Duodenal mucosa (tissue), 2 donors: ENCODE results near the gene PATE1.

Experiments
- H3K27ac ChIP-seq: one replicate; pipeline ENCODE4 v1.7.0; 2013; ENCODE audit warnings: low read depth, low read length
- H3K27me3 ChIP-seq, 2 donors: one replicate each; pipeline ENCODE4 v1.7.0; 2013; ENCODE audit warnings: low read length in 2 of 2, control low read depth in 1 of 2; ENCODE audit not compliant: insufficient read depth in 2 of 2, control insufficient read depth in 1 of 2
- H3K36me3 ChIP-seq, 2 donors: one replicate each; pipeline ENCODE4 v1.7.0; 2013; ENCODE audit warnings: low read length in 2 of 2, control low read depth in 1 of 2; ENCODE audit not compliant: insufficient read depth in 2 of 2, control insufficient read depth in 1 of 2
- H3K4me1 ChIP-seq, 2 donors: one replicate each; pipeline ENCODE4 v1.7.0; 2013; ENCODE audit warnings: low read length in 2 of 2, control low read depth in 1 of 2; ENCODE audit not compliant: insufficient read depth in 2 of 2, control insufficient read depth in 1 of 2
- H3K4me3 ChIP-seq, 2 donors: one replicate each; pipeline ENCODE4 v1.7.0; 2013; ENCODE audit warnings: low read length in 2 of 2, low read depth in 1 of 2
- H3K9ac ChIP-seq, 2 donors: one replicate each; pipeline ENCODE4 v1.7.0; 2013; ENCODE audit warnings: low read length in 2 of 2, low read depth in 1 of 2
- H3K9me3 ChIP-seq, 2 donors: one replicate each; pipeline ENCODE4 v1.7.0; 2013; ENCODE audit warnings: low read length in 2 of 2, control low read depth in 1 of 2; ENCODE audit not compliant: control insufficient read depth in 1 of 2

PATE1 gene

GRCh38 chr11:125756050-125756449 lies 10.0 kb downstream of the PATE1 start:
- no peaks in the 10 kb centered on the region for H3K4me1 ChIP-seq
- H3K27ac ChIP-seq = no peak overlapping the region

GRCh38 chr11:125762445-125762844 lies 16.4 kb downstream of the PATE1 start:
- H3K27me3 ChIP-seq = peaks cover 0 to 4% of the 10 kb centered on the region in 2 donors
- no peaks in the 10 kb centered on the region for H3K36me3 ChIP-seq
- no peaks in the 10 kb centered on the region for H3K4me1 ChIP-seq
- H3K4me3 ChIP-seq = no peak overlapping the region
- no peak overlapping the region for H3K9ac ChIP-seq
- no peak overlapping the region for H3K27ac ChIP-seq
- no peaks in the 10 kb centered on the region for H3K9me3 ChIP-seq

More at GRCh38 chr11:125756050-125756449, 10.0 kb downstream of the PATE1 start:
- Histone ChIP-seq H3K9me3 (no peaks in the 10 kb centered on the region), H3K27me3 (no peaks in the 10 kb centered on the region), H3K4me3 (no peak overlapping the region), H3K9ac (no peak overlapping the region), H3K36me3 (no peaks in the 10 kb centered on the region)

DNA sequence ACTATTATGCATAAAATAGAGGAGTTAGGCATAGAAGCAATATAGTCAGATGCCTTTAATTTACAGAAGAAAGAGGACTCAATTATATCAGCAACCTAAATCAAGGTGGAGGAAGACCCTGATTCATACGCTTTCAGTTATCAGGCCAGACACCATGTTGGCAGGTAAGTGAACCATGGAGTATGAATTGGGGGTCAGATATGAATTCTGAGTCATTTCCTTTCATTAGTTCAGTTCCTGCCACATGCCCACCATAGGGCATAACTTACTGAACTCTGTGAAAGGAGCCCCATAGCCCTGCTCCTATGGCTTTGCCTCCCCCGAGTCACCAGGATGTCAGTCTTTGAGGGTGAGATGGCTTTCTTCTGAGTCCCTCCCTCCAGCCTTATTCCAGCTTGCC lies 17.4 kb downstream of the PATE1 start:
- Histone ChIP-seq H3K27ac (no peak overlapping the region), H3K27me3 (peaks cover 0 to 4% of the 10 kb centered on the region in 2 donors), H3K4me1 (no peaks in the 10 kb centered on the region), H3K9me3 (no peaks in the 10 kb centered on the region), H3K4me3 (no peak overlapping the region), H3K9ac (no peak overlapping the region), H3K36me3 (no peaks in the 10 kb centered on the region)

- H3K4me3 ChIP-seq = no peak overlapping the region
- H3K27ac ChIP-seq = no peak overlapping the region
Observed at GRCh38 chr11:125766251-125766650, 20.2 kb downstream of the PATE1 start.

DNA sequence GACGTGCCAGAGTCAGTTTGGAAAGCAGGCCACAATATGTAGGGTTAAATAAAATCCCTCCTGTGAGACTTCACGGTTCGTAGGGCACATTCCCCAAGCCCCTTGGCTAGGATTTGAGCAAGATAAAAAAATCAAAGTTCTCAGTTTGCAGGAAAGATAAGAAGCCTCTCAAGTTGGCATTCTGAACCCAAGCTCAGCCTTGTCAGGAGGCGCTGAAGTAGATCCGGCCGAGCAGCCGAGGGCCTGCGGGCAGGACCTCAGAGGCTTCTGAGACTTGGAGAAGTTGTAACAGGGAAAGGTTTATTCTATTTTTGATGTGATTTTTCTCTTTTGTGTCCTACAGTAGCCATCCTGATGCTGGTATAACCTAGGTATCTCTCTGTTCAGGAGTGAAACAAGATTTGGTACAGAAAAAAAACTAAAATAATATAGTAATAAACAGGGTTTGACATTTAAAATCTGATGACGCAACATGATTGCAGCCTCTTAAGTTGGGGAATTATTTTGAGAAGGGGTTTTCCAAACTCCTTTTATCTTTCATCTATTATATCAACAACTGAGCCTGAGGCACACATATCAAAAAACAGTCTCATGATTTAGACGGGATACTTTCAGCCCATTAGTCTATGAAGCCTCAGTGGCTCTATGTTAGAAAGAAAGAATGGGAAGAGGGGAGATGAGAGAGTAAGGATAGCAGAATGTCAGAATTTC lies 22.4 kb downstream of the PATE1 start:
- no peak overlapping the region for H3K9ac ChIP-seq
- H3K9me3 ChIP-seq = no peaks in the 10 kb centered on the region
- H3K36me3 ChIP-seq = no peaks in the 10 kb centered on the region
- no peak overlapping the region for H3K27ac ChIP-seq
- peaks cover 0 to 4% of the 10 kb centered on the region in 2 donors for H3K27me3 ChIP-seq
- no peak overlapping the region for H3K4me3 ChIP-seq
- no peaks in the 10 kb centered on the region for H3K4me1 ChIP-seq

More at GRCh38 chr11:125766251-125766650, 20.2 kb downstream of the PATE1 start:
- Histone ChIP-seq H3K4me1 (no peaks in the 10 kb centered on the region), H3K27me3 (peaks cover 0 to 4% of the 10 kb centered on the region in 2 donors), H3K36me3 (no peaks in the 10 kb centered on the region), H3K9me3 (no peaks in the 10 kb centered on the region), H3K9ac (no peak overlapping the region)

- H3K9ac ChIP-seq = no peak overlapping the region
- H3K4me1 ChIP-seq = no peaks in the 10 kb centered on the region
- no peaks in the 10 kb centered on the region for H3K9me3 ChIP-seq
Observed at GRCh38 chr11:125770583-125770982, 24.5 kb downstream of the PATE1 start.

DNA sequence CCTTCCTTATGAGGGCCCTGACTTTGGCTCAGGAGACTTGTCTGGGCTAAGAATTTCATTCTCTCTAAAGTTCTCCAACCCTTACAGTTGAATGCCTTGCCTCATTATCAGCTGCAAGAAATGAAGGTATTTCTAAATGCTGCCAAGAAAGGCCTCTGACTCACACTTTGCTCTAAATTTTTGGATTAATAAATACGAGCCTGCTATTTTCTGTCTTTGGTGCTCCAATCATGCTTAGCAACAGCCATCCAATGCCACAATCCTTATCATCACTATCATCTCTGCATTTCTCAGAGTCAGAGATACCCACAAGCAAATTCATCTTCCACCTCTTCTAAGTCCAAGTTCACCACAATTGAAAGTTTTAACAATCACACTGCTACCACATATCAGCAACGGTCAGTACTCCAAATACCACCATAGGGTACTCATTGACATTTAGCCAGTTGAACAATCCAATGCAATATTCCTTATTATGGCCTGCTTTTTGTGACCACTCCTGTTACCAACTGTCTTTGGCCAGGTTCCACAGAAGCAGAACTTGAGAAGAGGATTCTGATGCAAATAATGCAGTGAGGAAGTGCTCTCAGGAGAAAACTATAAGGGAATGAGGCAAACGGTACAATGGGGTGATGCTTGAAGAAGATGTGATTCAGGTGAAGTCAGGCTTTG lies 26.9 kb downstream of the PATE1 start:
- H3K9ac ChIP-seq = no peak overlapping the region
- H3K4me3 ChIP-seq = no peak overlapping the region
- H3K27me3 ChIP-seq = no peaks in the 10 kb centered on the region
- H3K27ac ChIP-seq = no peak overlapping the region
- no peaks in the 10 kb centered on the region for H3K36me3 ChIP-seq
- H3K4me1 ChIP-seq = no peaks in the 10 kb centered on the region
- H3K9me3 ChIP-seq = no peaks in the 10 kb centered on the region

More at GRCh38 chr11:125770583-125770982, 24.5 kb downstream of the PATE1 start:
- Histone ChIP-seq H3K4me3 (no peak overlapping the region), H3K27ac (no peak overlapping the region), H3K36me3 (no peaks in the 10 kb centered on the region), H3K27me3 (no peaks in the 10 kb centered on the region)

DNA sequence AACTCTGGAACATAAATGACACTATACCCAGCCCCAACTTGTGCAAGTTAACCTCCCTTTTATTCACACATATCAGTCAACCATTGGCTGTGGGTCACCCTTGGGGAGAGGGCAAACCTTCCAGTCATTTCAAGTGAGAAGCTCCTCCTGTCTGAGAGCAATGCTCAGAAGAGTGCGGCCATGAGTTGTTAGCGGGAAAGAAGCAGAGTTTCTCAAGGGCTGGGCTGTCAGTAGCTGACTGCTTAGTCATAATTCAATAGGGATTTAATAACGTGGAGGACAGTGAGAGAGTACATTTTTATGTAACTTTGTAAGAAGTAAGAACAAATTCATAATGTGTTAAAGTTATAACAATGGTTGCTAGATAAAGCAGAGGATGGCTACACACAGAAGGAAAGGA lies 27.4 kb downstream of the PATE1 start:
- H3K9ac ChIP-seq = no peak overlapping the region
- H3K27me3 ChIP-seq = no peaks in the 10 kb centered on the region
- H3K27ac ChIP-seq = no peak overlapping the region

DNA sequence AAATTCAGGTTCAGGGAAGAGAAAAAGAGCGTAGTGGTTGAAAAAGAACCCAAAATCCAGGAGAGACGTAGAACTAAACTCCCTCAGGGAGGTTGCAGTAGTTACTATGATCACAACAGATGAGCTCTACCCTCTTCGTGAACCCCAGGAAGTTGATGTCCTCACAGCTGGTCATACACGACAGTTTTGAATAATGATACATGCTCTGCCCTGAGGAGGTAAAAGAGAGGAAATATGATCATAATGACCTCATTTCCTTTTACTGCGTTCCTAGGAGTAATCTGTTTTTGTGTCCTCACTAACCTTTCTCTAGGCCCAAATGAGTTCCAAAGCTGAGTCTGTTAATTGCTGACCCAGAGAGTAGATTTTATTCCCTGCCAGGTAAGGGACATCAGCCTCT lies 31.2 kb downstream of the PATE1 start:
- no peaks in the 10 kb centered on the region for H3K9me3 ChIP-seq
- no peaks in the 10 kb centered on the region for H3K36me3 ChIP-seq
- H3K4me1 ChIP-seq = no peaks in the 10 kb centered on the region
- H3K4me3 ChIP-seq = no peak overlapping the region
- no peaks in the 10 kb centered on the region for H3K27me3 ChIP-seq
- H3K9ac ChIP-seq = no peak overlapping the region
- no peak overlapping the region for H3K27ac ChIP-seq

More for the DNA sequence above, 27.4 kb downstream of the PATE1 start:
- Histone ChIP-seq H3K4me1 (no peaks in the 10 kb centered on the region), H3K36me3 (no peaks in the 10 kb centered on the region), H3K4me3 (no peak overlapping the region), H3K9me3 (no peaks in the 10 kb centered on the region)

DNA sequence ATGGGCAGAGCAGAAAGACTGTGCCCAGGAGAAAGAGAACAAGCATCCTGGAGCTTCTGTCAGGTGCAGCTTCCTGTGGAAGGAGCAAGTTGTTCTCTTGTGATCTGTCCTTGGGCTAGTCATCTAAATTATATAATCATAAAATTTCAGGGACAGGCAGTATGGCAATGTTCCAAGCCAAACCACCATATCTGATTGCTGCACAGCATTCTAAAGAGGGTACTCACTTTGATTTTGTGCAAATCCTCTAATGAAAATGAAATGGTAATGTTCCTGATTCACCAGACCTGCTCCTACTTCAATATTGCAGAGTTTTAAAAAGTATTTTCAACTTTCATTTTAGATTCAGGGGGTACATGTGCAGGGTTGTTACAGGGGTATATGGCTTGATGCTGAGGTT lies 32.6 kb downstream of the PATE1 start, which contains the start of gene PATE2:
Gene PATE2 (minus strand): TSS at position 101 of the 400 bp plus-strand sequence. CDS start 55 bp downstream, at position 46.
- H3K9me3 ChIP-seq = no peaks in the 10 kb centered on the region
- H3K4me3 ChIP-seq = no peak within 1 kb of the TSS
- no peak within 1 kb of the TSS for H3K27ac ChIP-seq
- no peaks in the 10 kb centered on the region for H3K27me3 ChIP-seq
- no peaks in the 10 kb centered on the region for H3K4me1 ChIP-seq
- no peak within 1 kb of the TSS for H3K9ac ChIP-seq
- no peaks in the 10 kb centered on the region for H3K36me3 ChIP-seq
